ENCODE measurements around the gene TRIM45.
A peak's percentile ranks its signal among the peaks of the same experiment; 100 is the strongest.
"Not testable (repeated sequence)": the region's sequence is repeated elsewhere in the genome, so short reads cannot be mapped to it uniquely, and the experiment has no call there.

The TRIM45 gene

DNA sequence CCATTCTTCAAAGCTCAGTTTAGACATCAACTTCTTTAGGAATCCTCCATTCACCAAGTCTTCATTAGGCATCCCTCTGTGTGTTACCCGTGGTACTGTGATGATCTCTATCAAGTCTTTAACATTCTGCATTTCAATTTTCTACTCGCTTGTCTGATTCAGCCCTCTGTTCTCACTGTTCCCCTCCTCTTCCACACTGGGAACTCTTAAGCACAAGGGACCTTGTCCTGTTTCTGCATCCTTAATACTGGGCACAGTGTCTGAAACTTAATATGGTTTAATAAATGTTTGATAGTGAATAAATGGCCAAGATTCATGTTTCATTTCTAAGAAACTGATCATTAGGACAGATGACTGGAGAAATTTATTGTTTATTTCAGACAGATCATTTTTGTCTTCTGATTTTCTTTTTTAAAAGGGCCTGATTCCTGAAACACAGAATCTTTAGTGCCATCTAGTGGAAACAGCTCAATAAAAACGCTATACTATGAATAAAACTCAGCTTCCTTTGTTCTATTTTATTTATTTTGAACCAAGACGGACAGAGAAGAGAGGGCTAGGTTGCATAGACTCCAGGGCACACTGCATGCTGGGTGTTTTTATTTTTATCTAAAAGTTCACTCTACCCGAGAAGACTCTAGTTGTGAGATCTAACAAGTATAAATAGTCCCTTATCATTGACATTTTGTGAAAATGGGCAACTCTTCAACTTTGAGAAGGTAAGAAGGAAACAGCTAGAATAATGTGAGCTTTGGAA, 7.0 kb upstream of the TRIM45 start:
- Histone ChIP-seq H3K9me3 (ENCODE audit: control insufficient read depth in 1 of 2, low read length in 2 of 2) (no peaks in the 10 kb centered on the region), H3K27ac (ENCODE audit: low read length) (no peak overlapping the region), H3K4me3 (ENCODE audit: low read depth in 1 of 2, low read length in 2 of 2) (no peak overlapping the region), H3K4me1 (ENCODE audit: control insufficient read depth in 1 of 2, insufficient read depth in 2 of 2, low read length in 2 of 2) (no peaks in the 10 kb centered on the region), H3K27me3 (ENCODE audit: low read depth, low read length) (no peaks in the 10 kb centered on the region), H3K36me3 (ENCODE audit: control insufficient read depth in 1 of 2, insufficient read depth in 2 of 2, low read length in 2 of 2) (no peaks in the 10 kb centered on the region)

DNA sequence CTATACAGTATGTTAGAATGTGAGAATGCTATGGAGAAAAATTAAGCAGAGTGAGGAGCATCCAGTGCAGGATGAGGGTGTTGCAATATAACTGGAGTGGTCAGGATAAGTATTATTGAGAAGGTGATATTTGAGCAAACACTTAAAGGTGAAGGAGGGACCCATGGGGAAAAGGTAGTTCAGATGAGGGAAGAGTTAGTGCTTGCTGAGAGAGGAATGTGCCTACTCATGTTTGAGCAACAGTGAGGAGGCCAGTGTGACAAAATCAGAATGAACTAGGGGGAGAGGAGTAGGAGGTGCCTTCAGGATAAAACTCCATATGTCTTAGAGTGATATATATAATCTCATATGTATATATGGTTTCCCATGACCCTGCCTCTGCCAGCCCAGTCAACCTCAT, 6.2 kb upstream of the TRIM45 start:
- Histone ChIP-seq H3K36me3 (ENCODE audit: control insufficient read depth in 1 of 2, insufficient read depth in 2 of 2, low read length in 2 of 2) (no peaks in the 10 kb centered on the region), H3K27ac (ENCODE audit: low read length) (no peak overlapping the region), H3K4me1 (ENCODE audit: control insufficient read depth in 1 of 2, insufficient read depth in 2 of 2, low read length in 2 of 2) (no peaks in the 10 kb centered on the region), H3K4me3 (ENCODE audit: low read depth in 1 of 2, low read length in 2 of 2) (no peak overlapping the region), H3K27me3 (ENCODE audit: low read depth, low read length) (no peaks in the 10 kb centered on the region), H3K9me3 (ENCODE audit: control insufficient read depth in 1 of 2, low read length in 2 of 2) (no peaks in the 10 kb centered on the region)

GRCh38 chr1:117124661-117125060, 3.1 kb upstream of the TRIM45 start:
- Histone ChIP-seq H3K27ac (ENCODE audit: low read length) (no peak overlapping the region), H3K36me3 (ENCODE audit: control insufficient read depth in 1 of 2, insufficient read depth in 2 of 2, low read length in 2 of 2) (no peaks in the 10 kb centered on the region), H3K4me3 (ENCODE audit: low read depth in 1 of 2, low read length in 2 of 2) (no peak overlapping the region), H3K9me3 (ENCODE audit: control insufficient read depth in 1 of 2, low read length in 2 of 2) (no peaks in the 10 kb centered on the region), H3K27me3 (ENCODE audit: low read depth, low read length) (no peaks in the 10 kb centered on the region), H3K4me1 (ENCODE audit: control insufficient read depth in 1 of 2, insufficient read depth in 2 of 2, low read length in 2 of 2) (peaks cover 4 to 12% of the 10 kb centered on the region in 2 donors)

- Histone ChIP-seq H3K27me3 (ENCODE audit: low read depth, low read length) (no peaks in the 10 kb centered on the region), H3K36me3 (ENCODE audit: control insufficient read depth in 1 of 2, insufficient read depth in 2 of 2, low read length in 2 of 2) (no peaks in the 10 kb centered on the region), H3K9me3 (ENCODE audit: control insufficient read depth in 1 of 2, low read length in 2 of 2) (no peaks in the 10 kb centered on the region), H3K4me3 (ENCODE audit: low read depth in 1 of 2, low read length in 2 of 2) (no peak overlapping the region), H3K27ac (ENCODE audit: low read length) (no peak overlapping the region), H3K4me1 (ENCODE audit: control insufficient read depth in 1 of 2, insufficient read depth in 2 of 2, low read length in 2 of 2) (peaks cover 4 to 12% of the 10 kb centered on the region in 2 donors)
Observed at GRCh38 chr1:117123274-117123673, 1.7 kb upstream of the TRIM45 start.

DNA sequence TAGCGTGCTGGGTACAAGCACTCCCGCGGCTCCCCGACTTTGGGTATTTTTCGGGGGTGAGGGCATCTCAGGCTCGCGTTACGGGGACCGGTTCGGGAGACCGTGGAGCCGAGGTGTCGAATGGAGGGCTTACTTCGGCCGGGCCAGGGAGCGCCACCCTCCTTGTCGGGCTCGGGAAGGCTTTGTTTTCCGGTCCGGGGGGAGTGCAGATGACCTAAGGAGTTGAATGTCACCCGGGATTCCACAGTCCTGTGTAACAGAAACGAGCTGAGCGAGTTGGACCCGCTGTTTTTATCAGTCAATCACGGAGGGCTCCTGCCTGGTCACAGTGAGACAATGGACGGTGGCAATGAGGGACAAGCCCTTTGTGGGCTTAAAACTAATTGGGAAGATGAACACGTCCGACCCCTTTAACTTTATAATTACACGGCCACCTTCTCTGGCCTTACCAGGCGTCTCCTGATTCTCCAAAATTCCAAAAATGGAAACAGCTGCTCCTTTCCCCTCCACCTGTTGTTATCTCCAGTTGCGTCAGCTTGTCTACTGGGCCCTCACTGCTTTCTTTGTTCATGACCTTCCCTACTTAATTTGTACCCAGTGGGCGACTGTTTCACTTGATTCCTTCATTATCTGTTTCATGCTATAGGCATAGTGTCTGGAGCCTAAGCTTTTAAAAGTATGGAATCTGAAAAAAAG, 929 bp upstream of the TRIM45 start:
- Histone ChIP-seq H3K27ac (ENCODE audit: low read length) (peak overlapping the region; percentile 87), H3K9me3 (ENCODE audit: control insufficient read depth in 1 of 2, low read length in 2 of 2) (no peaks in the 10 kb centered on the region), H3K4me1 (ENCODE audit: control insufficient read depth in 1 of 2, insufficient read depth in 2 of 2, low read length in 2 of 2) (peaks cover 4 to 12% of the 10 kb centered on the region in 2 donors)

GRCh38 chr1:117120774-117121588, 568 bp downstream of the TRIM45 start:
- Histone ChIP-seq H3K36me3 (ENCODE audit: control insufficient read depth in 1 of 2, insufficient read depth in 2 of 2, low read length in 2 of 2) (no peaks in the 10 kb centered on the region), H3K27me3 (ENCODE audit: low read depth, low read length) (no peaks in the 10 kb centered on the region), H3K27ac (ENCODE audit: low read length) (no peak overlapping the region), H3K4me1 (ENCODE audit: control insufficient read depth in 1 of 2, insufficient read depth in 2 of 2, low read length in 2 of 2) (peaks cover 4 to 12% of the 10 kb centered on the region in 2 donors), H3K9me3 (ENCODE audit: control insufficient read depth in 1 of 2, low read length in 2 of 2) (no peaks in the 10 kb centered on the region), H3K4me3 (ENCODE audit: low read depth in 1 of 2, low read length in 2 of 2) (peak overlapping the region; percentile 60 to 80)

More for the DNA sequence above, 929 bp upstream of the TRIM45 start:
- Histone ChIP-seq H3K27me3 (ENCODE audit: low read depth, low read length) (no peaks in the 10 kb centered on the region), H3K36me3 (ENCODE audit: control insufficient read depth in 1 of 2, insufficient read depth in 2 of 2, low read length in 2 of 2) (no peaks in the 10 kb centered on the region), H3K4me3 (ENCODE audit: low read depth in 1 of 2, low read length in 2 of 2) (peak overlapping the region; percentile 60 to 80)

DNA sequence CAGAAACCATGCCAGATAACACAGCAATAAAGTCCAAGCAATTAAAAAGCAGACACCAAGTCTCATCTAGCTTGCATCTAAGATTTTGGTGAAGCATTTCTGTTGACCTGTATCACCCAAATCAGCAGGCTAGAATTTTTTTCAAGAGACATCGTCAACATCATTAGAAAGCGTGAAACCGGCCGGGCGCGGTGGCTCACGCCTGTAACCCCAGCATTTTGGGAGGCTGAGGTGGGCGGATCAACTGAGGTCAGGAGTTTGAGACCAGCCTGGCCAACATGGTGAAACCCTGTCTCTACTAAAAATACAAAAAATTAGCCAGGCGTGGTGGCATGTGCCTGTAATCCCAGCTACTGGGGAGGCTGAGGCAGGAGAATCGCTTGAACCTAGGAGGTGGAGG, 2.4 kb downstream of the TRIM45 start:
- not testable (repeated sequence) for H3K27me3 ChIP-seq (ENCODE audit: low read depth, low read length); H3K27ac ChIP-seq (ENCODE audit: low read length); H3K9me3 ChIP-seq (ENCODE audit: control insufficient read depth in 1 of 2, low read length in 2 of 2); H3K36me3 ChIP-seq (ENCODE audit: control insufficient read depth in 1 of 2, insufficient read depth in 2 of 2, low read length in 2 of 2); H3K4me3 ChIP-seq (ENCODE audit: low read depth in 1 of 2, low read length in 2 of 2)
- peaks cover 4 to 12% of the 10 kb centered on the region in 2 donors for H3K4me1 ChIP-seq (ENCODE audit: control insufficient read depth in 1 of 2, insufficient read depth in 2 of 2, low read length in 2 of 2)

- H3K4me1 ChIP-seq (ENCODE audit: control insufficient read depth in 1 of 2, insufficient read depth in 2 of 2, low read length in 2 of 2) = peaks cover 4 to 12% of the 10 kb centered on the region in 2 donors
- H3K4me3 ChIP-seq (ENCODE audit: low read depth in 1 of 2, low read length in 2 of 2) = no peak overlapping the region
- no peaks in the 10 kb centered on the region for H3K9me3 ChIP-seq (ENCODE audit: control insufficient read depth in 1 of 2, low read length in 2 of 2)
- no peaks in the 10 kb centered on the region for H3K27me3 ChIP-seq (ENCODE audit: low read depth, low read length)
- no peak overlapping the region for H3K27ac ChIP-seq (ENCODE audit: low read length)
- peaks cover 8 to 10% of the 10 kb centered on the region in 2 donors for H3K36me3 ChIP-seq (ENCODE audit: control insufficient read depth in 1 of 2, insufficient read depth in 2 of 2, low read length in 2 of 2)
Observed at GRCh38 chr1:117118137-117118536, 3.4 kb downstream of the TRIM45 start.

DNA sequence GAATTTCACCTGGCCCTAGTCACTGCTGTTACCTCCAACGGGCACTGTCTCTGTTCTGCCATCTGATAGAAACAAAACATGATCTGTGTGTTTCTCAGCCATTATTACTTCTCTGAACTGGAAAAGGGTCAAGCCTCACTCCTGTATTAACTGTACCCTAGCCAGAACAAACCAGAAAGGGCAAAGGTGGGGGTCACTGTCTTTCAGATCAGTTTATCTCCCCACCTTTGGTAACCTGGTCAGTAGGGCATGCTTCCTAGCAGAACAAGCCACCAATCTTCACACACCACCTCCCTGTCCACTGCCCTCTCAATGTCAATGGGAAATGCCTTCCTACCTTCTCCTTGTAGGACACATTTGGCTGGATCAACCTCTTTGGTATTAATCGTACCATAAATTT, 3.9 kb downstream of the TRIM45 start:
- no peaks in the 10 kb centered on the region for H3K9me3 ChIP-seq (ENCODE audit: control insufficient read depth in 1 of 2, low read length in 2 of 2)
- H3K27ac ChIP-seq (ENCODE audit: low read length) = no peak overlapping the region
- H3K4me1 ChIP-seq (ENCODE audit: control insufficient read depth in 1 of 2, insufficient read depth in 2 of 2, low read length in 2 of 2) = peaks cover 4 to 12% of the 10 kb centered on the region in 2 donors
- no peaks in the 10 kb centered on the region for H3K27me3 ChIP-seq (ENCODE audit: low read depth, low read length)
- no peak overlapping the region for H3K4me3 ChIP-seq (ENCODE audit: low read depth in 1 of 2, low read length in 2 of 2)
- peaks cover 12 to 14% of the 10 kb centered on the region in 2 donors for H3K36me3 ChIP-seq (ENCODE audit: control insufficient read depth in 1 of 2, insufficient read depth in 2 of 2, low read length in 2 of 2)

- Histone ChIP-seq H3K27ac (ENCODE audit: low read length) (no peak overlapping the region), H3K27me3 (ENCODE audit: low read depth, low read length) (no peaks in the 10 kb centered on the region), H3K4me1 (ENCODE audit: control insufficient read depth in 1 of 2, insufficient read depth in 2 of 2, low read length in 2 of 2) (peaks cover 4 to 6% of the 10 kb centered on the region in 2 donors), H3K4me3 (ENCODE audit: low read depth in 1 of 2, low read length in 2 of 2) (no peak overlapping the region), H3K36me3 (ENCODE audit: control insufficient read depth in 1 of 2, insufficient read depth in 2 of 2, low read length in 2 of 2) (peaks cover 12 to 23% of the 10 kb centered on the region in 2 donors), H3K9me3 (ENCODE audit: control insufficient read depth in 1 of 2, low read length in 2 of 2) (no peaks in the 10 kb centered on the region)
Observed at GRCh38 chr1:117116784-117117130, 4.8 kb downstream of the TRIM45 start.

DNA sequence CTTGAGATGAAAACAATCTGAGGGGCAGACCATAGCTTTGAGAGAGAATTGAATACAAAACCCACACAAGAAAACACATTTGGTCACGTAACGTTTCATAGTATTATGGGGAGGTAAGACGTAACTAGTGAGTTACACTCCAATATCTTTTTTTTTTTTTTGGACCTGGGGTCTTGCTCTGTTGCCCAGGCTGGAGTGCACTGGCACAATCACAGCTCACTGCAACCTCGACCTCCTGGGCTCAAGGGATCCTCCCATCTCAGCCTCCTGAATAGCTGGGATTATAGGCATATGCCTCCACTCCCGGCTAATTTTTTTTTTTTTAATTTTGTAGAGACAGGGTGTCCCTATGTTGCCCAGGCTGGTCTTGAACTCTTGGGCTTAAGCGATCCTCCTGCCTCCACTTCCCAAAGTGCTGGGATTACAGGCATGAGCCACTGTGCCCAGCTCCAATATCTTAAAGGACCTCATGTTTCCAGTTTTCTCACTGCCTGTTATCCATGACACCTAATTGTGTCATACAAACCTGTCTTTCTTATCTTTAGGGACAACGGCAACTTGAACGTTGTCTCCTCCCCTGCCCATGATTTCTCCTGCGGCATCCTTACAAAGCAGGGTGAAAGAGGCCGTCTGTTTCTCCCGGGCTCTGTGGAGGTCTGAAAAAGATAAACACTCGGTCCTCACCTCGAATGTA, 5.3 kb downstream of the TRIM45 start:
- H3K27ac ChIP-seq (ENCODE audit: low read length) = no peak overlapping the region
- no peaks in the 10 kb centered on the region for H3K27me3 ChIP-seq (ENCODE audit: low read depth, low read length)
- H3K9me3 ChIP-seq (ENCODE audit: control insufficient read depth in 1 of 2, low read length in 2 of 2) = no peaks in the 10 kb centered on the region
- H3K36me3 ChIP-seq (ENCODE audit: control insufficient read depth in 1 of 2, insufficient read depth in 2 of 2, low read length in 2 of 2) = peaks cover 12 to 27% of the 10 kb centered on the region in 2 donors
- no peak overlapping the region for H3K4me3 ChIP-seq (ENCODE audit: low read depth in 1 of 2, low read length in 2 of 2)
- peaks cover 4 to 6% of the 10 kb centered on the region in 2 donors for H3K4me1 ChIP-seq (ENCODE audit: control insufficient read depth in 1 of 2, insufficient read depth in 2 of 2, low read length in 2 of 2)

Measured in muscle layer of duodenum (tissue), 2 donors.